ENCODE results near the gene CBFB. TPM values are rescaled to one million over a fixed set of nuclear protein-coding genes. Genes with fewer than 3 reads are reported as not detected.
"Not testable (repeated sequence)": the region's sequence is repeated elsewhere in the genome, so short reads cannot be mapped to it uniquely, and the experiment has no call there.

The CBFB gene
- total RNA-seq, 3 donors from 2014 or later (not counting 1 experiment from before 2014, with no cell fraction given), result 96.1 to 102 (median 97.2) TPM

DNA sequence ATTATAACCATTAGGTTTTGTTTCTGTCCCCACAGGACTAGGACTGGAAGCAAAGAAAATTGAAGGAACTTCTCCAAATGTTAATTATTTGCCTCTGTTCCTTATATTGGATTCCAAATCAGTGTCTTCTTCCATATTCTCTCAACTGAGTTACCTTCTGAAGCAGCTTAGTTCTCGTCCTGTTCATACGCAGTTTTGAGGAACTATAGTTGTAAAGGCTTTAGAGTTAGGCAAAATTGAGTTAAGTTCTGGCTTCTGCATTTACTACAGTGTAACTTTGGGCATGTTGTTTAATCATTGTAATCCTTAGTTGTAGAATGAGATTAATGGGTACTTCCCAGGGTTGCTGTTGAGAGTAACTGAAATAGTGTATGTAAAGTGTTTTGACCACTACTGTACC, 11.2 kb downstream of the CBFB start:
- no peak for ATAC-seq
- H3K4me3 ChIP-seq (ENCODE audit: low read length), result no peak overlapping the region
- no peaks in the 10 kb centered on the region for H3K9me3 ChIP-seq (ENCODE audit: control insufficient read depth, insufficient read depth, low read length)
- intact Hi-C loops (cut with micrococcal nuclease), result no loop called here
- Mint-ChIP-seq H3K4me3 (no peak overlapping the region), H3K27me3 (ENCODE audit: low read depth in 2 of 2) (no peaks in the 10 kb centered on the region), H3K36me3 (no peaks in the 10 kb centered on the region), H3K4me1 (peaks cover 28 to 33% of the 10 kb centered on the region in 2 donors), H3K27ac (peak overlapping the region; percentile 23 to 58), H3K9me3 (no peaks in the 10 kb centered on the region)
- H3K4me1 ChIP-seq (ENCODE audit: control insufficient read depth, insufficient read depth, low read length), result peaks cover under 1% of the 10 kb centered on the region
- DNase-seq, result no peak
- WGBS (ENCODE audit: insufficient coverage), result 78% methylated on average over 2 of the region's 2 CpGs
- TF ChIP-seq CTCF (IDR thresholded peaks at IDR 0.05), result no peak
- H3K36me3 ChIP-seq (ENCODE audit: control insufficient read depth, insufficient read depth, low read length), result peaks cover 16% of the 10 kb centered on the region
- no peaks in the 10 kb centered on the region for H3K27me3 ChIP-seq (ENCODE audit: control insufficient read depth, insufficient read depth, low read length)
- H3K27ac ChIP-seq (ENCODE audit: low read length), result no peak overlapping the region

DNA sequence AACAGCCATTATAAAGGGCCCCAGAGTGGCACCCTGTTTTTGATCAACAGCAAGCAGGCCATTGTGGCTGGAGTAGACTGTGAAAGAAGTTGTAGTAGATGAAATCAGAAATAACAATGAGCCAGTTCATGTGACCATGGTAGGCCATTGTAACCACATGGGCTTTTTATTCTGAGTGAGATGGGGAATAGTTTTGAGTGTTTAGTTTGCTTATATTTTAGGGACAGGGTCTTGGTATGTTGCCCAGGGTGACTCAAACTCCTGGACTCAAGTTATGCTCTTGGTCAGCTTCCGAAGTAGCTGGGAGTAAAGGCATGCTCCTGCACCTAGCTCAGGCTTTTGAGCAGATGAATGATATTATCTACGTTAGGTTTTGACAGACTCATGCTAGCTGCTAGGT, 12.0 kb downstream of the CBFB start:
- intact Hi-C loops (cut with micrococcal nuclease), result no loop called here
- no peak for TF ChIP-seq CTCF (IDR thresholded peaks at IDR 0.05)
- Histone ChIP-seq H3K4me3 (ENCODE audit: low read length) (no peak overlapping the region), H3K9me3 (ENCODE audit: control insufficient read depth, insufficient read depth, low read length) (no peaks in the 10 kb centered on the region), H3K36me3 (ENCODE audit: control insufficient read depth, insufficient read depth, low read length) (peaks cover 16% of the 10 kb centered on the region), H3K4me1 (ENCODE audit: control insufficient read depth, insufficient read depth, low read length) (no peaks in the 10 kb centered on the region), H3K27me3 (ENCODE audit: control insufficient read depth, insufficient read depth, low read length) (no peaks in the 10 kb centered on the region), H3K27ac (ENCODE audit: low read length) (no peak overlapping the region)
- H3K27me3 Mint-ChIP-seq (ENCODE audit: low read depth in 2 of 2), result no peaks in the 10 kb centered on the region
- H3K4me3 Mint-ChIP-seq, result no peak overlapping the region
- H3K9me3 Mint-ChIP-seq, result no peaks in the 10 kb centered on the region
- peaks cover 24 to 29% of the 10 kb centered on the region in 2 donors for H3K4me1 Mint-ChIP-seq
- WGBS (ENCODE audit: insufficient coverage), result 95% methylated on average over 2 of the region's 2 CpGs
- H3K27ac Mint-ChIP-seq, result peak overlapping the region in 1 of 2 donors; percentile 23
- ATAC-seq, result no peak
- H3K36me3 Mint-ChIP-seq, result no peaks in the 10 kb centered on the region
- no peak for DNase-seq

- H3K4me3 Mint-ChIP-seq; H3K36me3 Mint-ChIP-seq; H3K27me3 ChIP-seq (ENCODE audit: control insufficient read depth, insufficient read depth, low read length); DNase-seq; H3K4me3 ChIP-seq (ENCODE audit: low read length); H3K27ac ChIP-seq (ENCODE audit: low read length); ATAC-seq; intact Hi-C loops (cut with micrococcal nuclease); H3K4me1 ChIP-seq (ENCODE audit: control insufficient read depth, insufficient read depth, low read length); H3K27me3 Mint-ChIP-seq (ENCODE audit: low read depth in 2 of 2); H3K9me3 ChIP-seq (ENCODE audit: control insufficient read depth, insufficient read depth, low read length); H3K9me3 Mint-ChIP-seq: not testable (repeated sequence)
- Mint-ChIP-seq H3K4me1 (peaks cover 28 to 32% of the 10 kb centered on the region in 2 donors), H3K27ac (peak overlapping the region in 1 of 2 donors; percentile 23)
- 98% methylated on average over 4 of the region's 4 CpGs for WGBS (ENCODE audit: insufficient coverage)
- peaks cover 17% of the 10 kb centered on the region for H3K36me3 ChIP-seq (ENCODE audit: control insufficient read depth, insufficient read depth, low read length)
Measured at GRCh38 chr16:67041520-67041919, 12.6 kb downstream of the CBFB start.

GRCh38 chr16:67043420-67043819, 14.5 kb downstream of the CBFB start:
- no peak overlapping the region for H3K27ac ChIP-seq (ENCODE audit: low read length)

More at GRCh38 chr16:67043420-67043819, 14.5 kb downstream of the CBFB start:
- H3K4me1 ChIP-seq (ENCODE audit: control insufficient read depth, insufficient read depth, low read length), result no peaks in the 10 kb centered on the region
- TF ChIP-seq CTCF (IDR thresholded peaks at IDR 0.05), result no peak
- Mint-ChIP-seq H3K27me3 (ENCODE audit: low read depth in 2 of 2) (no peaks in the 10 kb centered on the region), H3K27ac (peak overlapping the region in 1 of 2 donors; percentile 12), H3K4me3 (no peak overlapping the region), H3K4me1 (peaks cover 32 to 37% of the 10 kb centered on the region in 2 donors), H3K36me3 (no peaks in the 10 kb centered on the region), H3K9me3 (no peaks in the 10 kb centered on the region)
- ATAC-seq (no peak), DNase-seq (no peak)
- no CpG with 5 or more reads among the region's 1 CpG for WGBS (ENCODE audit: insufficient coverage)
- no peaks in the 10 kb centered on the region for H3K9me3 ChIP-seq (ENCODE audit: control insufficient read depth, insufficient read depth, low read length)
- H3K4me3 ChIP-seq (ENCODE audit: low read length), result no peak overlapping the region
- H3K27me3 ChIP-seq (ENCODE audit: control insufficient read depth, insufficient read depth, low read length), result no peaks in the 10 kb centered on the region
- peaks cover 22% of the 10 kb centered on the region for H3K36me3 ChIP-seq (ENCODE audit: control insufficient read depth, insufficient read depth, low read length)
- intact Hi-C loops (cut with micrococcal nuclease), result no loop called here
